IMR-90 (cell line): ENCODE results near the gene LRRFIP1. TPM values are rescaled to one million over a fixed set of nuclear protein-coding genes. Genes with fewer than 3 reads are reported as not detected.

Source experiments
- ATAC-seq: fragments of 200-7000 bp; cut with Tn5 transposase; 2 replicates; pipeline ENCODE4 v1.9.1; 2020; ENCODE audit warnings: low read depth, mild to moderate bottlenecking, moderate library complexity
- BruUV-seq: library from RNA; stranded (reverse); fragments of 400-500 nt; replicated peaks from 2 replicates; lab custom pipeline; 2021; lab: Mats Ljungman, UMichigan
- CTCF ChIA-PET: fragments of 300-600 bp; formaldehyde crosslinking; extraction: SDS; loops from one replicate; lab custom pipeline; 2021; ENCODE audit warnings: antibody characterized with exemption; lab: Yijun Ruan, JAX
- POLR2A ChIA-PET: fragments of 300-600 bp; sonication (Branson Sonifier 250); formaldehyde crosslinking; loops from one replicate; lab custom pipeline; 2022; ENCODE audit warnings: antibody characterized with exemption; ENCODE audit not compliant: unreplicated experiment; lab: Charles Lee
- DNase-seq: peaks from one replicate; pipeline ENCODE4 v3.0.0; 2013
- H2AFZ ChIP-seq: replicated peaks from 2 replicates; pipeline ENCODE3; 2013; ENCODE audit warnings: low read length, mild to moderate bottlenecking; ENCODE audit not compliant: poor library complexity
- H2AK5ac ChIP-seq: 2 replicates; pipeline ENCODE4 v1.6.1; 2013; ENCODE audit warnings: low read depth, low read length, inconsistent platforms
- H2AK9ac ChIP-seq: replicated peaks from 2 replicates; pipeline ENCODE3; 2013; ENCODE audit warnings: mild to moderate bottlenecking, low read depth, low read length, moderate library complexity; ENCODE audit not compliant: poor library complexity
- H2BK120ac ChIP-seq: 2 replicates; pipeline ENCODE4 v1.6.1; 2013; ENCODE audit warnings: low read depth, low read length, inconsistent platforms
- H2BK15ac ChIP-seq: 3 replicates; pipeline ENCODE4 v1.6.1; 2013; ENCODE audit warnings: low read depth, low read length, inconsistent platforms
- H2BK20ac ChIP-seq: 2 replicates; pipeline ENCODE4 v1.6.1; 2013; ENCODE audit warnings: low read depth, mild to moderate bottlenecking, inconsistent platforms, low read length, moderate library complexity
- H2BK5ac ChIP-seq: 2 replicates; pipeline ENCODE4 v1.6.1; 2013; ENCODE audit warnings: mild to moderate bottlenecking, low read depth, low read length, inconsistent platforms; ENCODE audit not compliant: poor library complexity, severe bottlenecking
- H3K14ac ChIP-seq: replicated peaks from 2 replicates; pipeline ENCODE4 v1.6.1; 2013; ENCODE audit warnings: low read depth, low read length, inconsistent platforms
- H3K18ac ChIP-seq: 2 replicates; pipeline ENCODE4 v1.6.1; 2013; ENCODE audit warnings: low read depth, low read length, control low read depth
- H3K23ac ChIP-seq: 2 replicates; pipeline ENCODE4 v1.6.1; 2013; ENCODE audit warnings: low read depth, low read length, inconsistent platforms
- H3K27ac ChIP-seq: 2 replicates; pipeline ENCODE4 v1.5.1; 2013; ENCODE audit warnings: mild to moderate bottlenecking, control low read depth, low read length; ENCODE audit not compliant: insufficient read depth
- H3K27me3 ChIP-seq: 2 replicates; pipeline ENCODE4 v1.6.1; 2013; ENCODE audit warnings: low read length; ENCODE audit not compliant: control insufficient read depth, insufficient read depth
- H3K36me3 ChIP-seq: 2 replicates; pipeline ENCODE4 v1.6.1; 2013; ENCODE audit warnings: low read length, mixed read lengths; ENCODE audit not compliant: control insufficient read depth, insufficient read depth
- H3K4ac ChIP-seq: 2 replicates; pipeline ENCODE4 v1.6.1; 2013; ENCODE audit warnings: low read depth, low read length, inconsistent platforms
- H3K4me1 ChIP-seq: 2 replicates; pipeline ENCODE4 v1.6.1; 2013; ENCODE audit warnings: low read length, mixed read lengths; ENCODE audit not compliant: control insufficient read depth, insufficient read depth
- H3K4me2 ChIP-seq: 2 replicates; pipeline ENCODE4 v1.6.1; 2013; ENCODE audit warnings: low read depth, mild to moderate bottlenecking, control low read depth, low read length, moderate library complexity
- H3K4me3 ChIP-seq: 2 replicates; pipeline ENCODE4 v1.5.1; 2013; ENCODE audit warnings: low read depth, mild to moderate bottlenecking, control low read depth, low read length, moderate library complexity; ENCODE audit not compliant: insufficient read depth
- H3K56ac ChIP-seq: 2 replicates; pipeline ENCODE4 v1.6.1; 2013; ENCODE audit warnings: low read length, inconsistent platforms; ENCODE audit not compliant: insufficient read depth; ENCODE audit errors: extremely low read depth
- H3K79me1 ChIP-seq, 2 experiments: 2 replicates each; pipeline ENCODE4 v1.6.1; 2013; ENCODE audit warnings: low read length in 2 of 2, inconsistent platforms in 1 of 2, low read depth in 1 of 2
- H3K9ac ChIP-seq: 2 replicates; pipeline ENCODE4 v1.6.1; 2013; ENCODE audit warnings: low read depth, low read length, control low read depth
- H3K9me1 ChIP-seq: 2 replicates; pipeline ENCODE4 v1.6.1; 2013; ENCODE audit warnings: low read length, inconsistent platforms; ENCODE audit not compliant: insufficient read depth
- H3K9me3 ChIP-seq: 2 replicates; pipeline ENCODE4 v1.6.1; 2013; ENCODE audit warnings: low read length; ENCODE audit not compliant: control insufficient read depth, insufficient read depth
- H4K20me1 ChIP-seq: 2 replicates; pipeline ENCODE4 v1.6.1; 2013; ENCODE audit warnings: low read length, inconsistent platforms; ENCODE audit not compliant: insufficient read depth
- H4K5ac ChIP-seq: 2 replicates; pipeline ENCODE4 v1.6.1; 2013; ENCODE audit warnings: mild to moderate bottlenecking, low read depth, low read length, control low read depth
- H4K8ac ChIP-seq, 2 experiments: 2 replicates each; pipeline ENCODE4 v1.6.1; 2013; ENCODE audit warnings: low read depth in 2 of 2, low read length in 2 of 2, control low read depth in 1 of 2, inconsistent platforms in 1 of 2
- H4K91ac ChIP-seq: 2 replicates; pipeline ENCODE4 v1.6.1; 2013; ENCODE audit warnings: low read depth, low read length, inconsistent platforms; ENCODE audit not compliant: insufficient read depth
- MXI1 ChIP-seq: IDR thresholded peaks from 2 replicates; pipeline ENCODE4 v1.6.1; 2012; ENCODE audit warnings: low read depth, mild to moderate bottlenecking, low read length, moderate library complexity, borderline replicate concordance
- NFE2L2 ChIP-seq: fragments of 150-350 bp; IDR thresholded peaks from 2 replicates; pipeline ENCODE4 v1.6.1; 2016; ENCODE audit warnings: low read depth, mild to moderate bottlenecking, low read length
- POLR2A ChIP-seq: IDR thresholded peaks from 2 replicates; pipeline ENCODE4 v1.6.1; 2012; ENCODE audit warnings: mild to moderate bottlenecking, low read depth, low read length
- SMC3 ChIP-seq: fragments of 150-350 bp; IDR thresholded peaks from 2 replicates; pipeline ENCODE4 v1.6.1; 2016; ENCODE audit warnings: low read depth, mild to moderate bottlenecking, antibody characterized with exemption, low read length, moderate library complexity
- WGBS, 2 experiments: methylation state at CpG; one replicate each; pipeline versions ENCODE4 v1.1.5 to v1.1.7; 2013; ENCODE audit warnings: missing lambda C conversion rate in 2 of 2; ENCODE audit not compliant: insufficient read length in 1 of 2; ENCODE audit errors: extremely low coverage in 2 of 2; 5-methylcytosine and 5-hydroxymethylcytosine counted together
- dilution Hi-C: fragments of 300-500 bp; cut with HindIII; formaldehyde crosslinking; loops from one replicate; pipeline ENCODE4 v1.14.3; 2018; ENCODE audit warnings: low sequenced_read_pairs; ENCODE audit not compliant: unreplicated experiment
- in situ Hi-C: fragments of 300-500 bp; cut with MboI; formaldehyde crosslinking; loops from 3 replicates; pipeline ENCODE4 v1.14.3; 2019; ENCODE audit warnings: low sequenced_read_pairs, inconsistent platforms, mixed read lengths
- intact Hi-C: fragments of 100-400 bp; cut with micrococcal nuclease; formaldehyde crosslinking; loops from 2 replicates; pipeline ENCODE4 v1.10.0; 2022
- polyA plus RNA-seq, 3 experiments: library from polyadenylated mRNA; depleted of rRNA; stranded (reverse); fragments of >200 nt; gene quantifications; 2 replicates each; pipeline ENCODE4 v1.2.3, GENCODE V29; 2012; ENCODE audit warnings: low replicate concordance in 1 of 3
- total RNA-seq: library from RNA; depleted of rRNA; stranded (reverse); fragments of >200 nt; gene quantifications from 2 replicates; pipeline ENCODE4 v1.2.3, GENCODE V29; 2012
- TF ChIP-seq, protein P1 (sequence below): fragments of 150-350 bp; IDR thresholded peaks from 2 replicates; pipeline ENCODE4 v1.6.1; 2017; ENCODE audit warnings: mild to moderate bottlenecking, antibody characterized with exemption, low read length, low read depth

Gene LRRFIP1
- total and polyA plus RNA-seq, 2 of the 4 experiments (the other 2 are of a cell fraction), result 52.2 to 54.4 TPM

GRCh38 chr2:237724811-237725478 is 97.6 kb downstream of the LRRFIP1 start:
- Histone ChIP-seq H3K27me3 (no peaks in the 10 kb centered on the region), H3K79me1 (peaks cover 34 to 85% of the 10 kb centered on the region in 2 experiments), H2BK120ac (no peak overlapping the region), H3K9ac (no peak overlapping the region), H3K4me3 (no peak overlapping the region), H4K8ac (no peak overlapping the region), H3K4me1 (peaks cover 16% of the 10 kb centered on the region), H4K5ac (no peak overlapping the region), H3K9me3 (no peaks in the 10 kb centered on the region), H3K27ac (no peak overlapping the region), H3K18ac (no peak overlapping the region), H4K91ac (no peak overlapping the region), H3K9me1 (peaks cover 30% of the 10 kb centered on the region), H3K4ac (no peak overlapping the region), H2AFZ (no peak overlapping the region), H2BK5ac (no peak overlapping the region), H3K36me3 (peaks cover 4% of the 10 kb centered on the region; the same call in 1 of the 2 replicates), H3K23ac (no peak overlapping the region), H3K14ac (no peak overlapping the region), H3K4me2 (no peak overlapping the region), H3K56ac (no peak overlapping the region), H2BK15ac (no peak overlapping the region), H4K20me1 (peaks cover 50% of the 10 kb centered on the region), H2BK20ac (no peak overlapping the region), H2AK5ac (no peak overlapping the region), H2AK9ac (no peak overlapping the region)
- dilution Hi-C loops (no loop called here), intact Hi-C loops (loop anchor here (5.0 kb wide), 1 partner anchor 33 kb away; no protein-coding TSS in a partner anchor), in situ Hi-C loops (loop anchor here (25.0 kb wide), 1 partner anchor 613 kb away; no protein-coding TSS in a partner anchor)
- no TSS peak for BruUV-seq
- POLR2A ChIA-PET, result no interaction called here
- DNase-seq, result no peak
- WGBS, 2 experiments, result no CpG with 5 or more reads among the region's 9 CpGs
- TF ChIP-seq MXI1 (no peak), SMC3 (no peak), POLR2A (no peak), NFE2L2 (no peak)
- TF ChIP-seq, protein P1, sequence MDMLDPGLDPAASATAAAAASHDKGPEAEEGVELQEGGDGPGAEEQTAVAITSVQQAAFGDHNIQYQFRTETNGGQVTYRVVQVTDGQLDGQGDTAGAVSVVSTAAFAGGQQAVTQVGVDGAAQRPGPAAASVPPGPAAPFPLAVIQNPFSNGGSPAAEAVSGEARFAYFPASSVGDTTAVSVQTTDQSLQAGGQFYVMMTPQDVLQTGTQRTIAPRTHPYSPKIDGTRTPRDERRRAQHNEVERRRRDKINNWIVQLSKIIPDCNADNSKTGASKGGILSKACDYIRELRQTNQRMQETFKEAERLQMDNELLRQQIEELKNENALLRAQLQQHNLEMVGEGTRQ, result no peak
- ATAC-seq, result no peak
- CTCF ChIA-PET, result no interaction called here
